B cell (primary cell): Measurements from ENCODE around the gene COG2. TPM values are rescaled to one million over a fixed set of nuclear protein-coding genes. Genes with fewer than 3 reads are reported as not detected.
"Not testable (repeated sequence)": the region's sequence is repeated elsewhere in the genome, so short reads cannot be mapped to it uniquely, and the experiment has no call there.

Experiments used
- ATAC-seq: fragments of 200-7000 bp; cut with Tn5 transposase; one replicate; pipeline ENCODE4 v1.10.0; 2021; ENCODE audit warnings: low read depth, mild to moderate bottlenecking, moderate number of reproducible peaks, moderate library complexity
- CTCF ChIA-PET: fragments of 350-600 bp; sonication (Branson Sonifier 250); formaldehyde crosslinking; loops from one replicate; lab custom pipeline; 2021; ENCODE audit warnings: antibody characterized with exemption, inconsistent platforms; lab: Charles Lee
- POLR2A ChIA-PET: fragments of 350-600 bp; sonication (Branson Sonifier 250); formaldehyde crosslinking; loops from one replicate; lab custom pipeline; 2021; ENCODE audit warnings: antibody characterized with exemption; lab: Charles Lee
- DNase-seq: peaks from one replicate; pipeline ENCODE4 v3.0.0; 2013
- H2AFZ ChIP-seq: 2 replicates; pipeline ENCODE4 v1.6.1; 2012; ENCODE audit warnings: mild to moderate bottlenecking, low read depth, low read length; ENCODE audit not compliant: insufficient read depth, poor library complexity, severe bottlenecking
- H3K27ac ChIP-seq, 2 donors: 1 replicate in 1 of 2; 2 replicates in 1 of 2; pipeline ENCODE4 v1.5.1; 2012 to 2013; ENCODE audit warnings: low read length in 2 of 2, mild to moderate bottlenecking in 2 of 2, moderate library complexity in 1 of 2
- H3K27me3 ChIP-seq, 4 experiments: fragments of 200-600 bp in 1 of 4; sonication (generic) in 1 of 4; replicated peaks in 1 of 4; 1 replicate in 2 of 4; 2 replicates in 2 of 4; pipeline versions ENCODE4 v1.6.1 to v1.7.0; 2013 to 2016; ENCODE audit warnings: low read length in 3 of 4, mild to moderate bottlenecking in 2 of 4, mixed read lengths in 1 of 4, moderate library complexity in 1 of 4; ENCODE audit not compliant: insufficient read depth in 4 of 4, control insufficient read depth in 3 of 4; ENCODE audit errors: control extremely low read depth in 1 of 4
- H3K36me3 ChIP-seq, 2 experiments: replicated peaks in 1 of 2; 1 replicate in 1 of 2; 2 replicates in 1 of 2; pipeline versions ENCODE4 v1.6.1 to v1.7.1; 2013; ENCODE audit warnings: low read length in 1 of 2; ENCODE audit not compliant: insufficient read depth in 2 of 2, control insufficient read depth in 1 of 2; ENCODE audit errors: control extremely low read depth in 1 of 2, extremely low read depth in 1 of 2
- H3K4me1 ChIP-seq, 2 donors: fragments of 200-600 bp in 1 of 2; sonication (generic) in 1 of 2; 1 replicate in 1 of 2; 2 replicates in 1 of 2; pipeline versions ENCODE4 v1.5.1 to v1.6.1; 2013 to 2017; ENCODE audit warnings: low read length in 2 of 2; ENCODE audit not compliant: control insufficient read depth in 2 of 2, insufficient read depth in 2 of 2
- H3K4me2 ChIP-seq: replicated peaks from 2 replicates; pipeline ENCODE3; 2012; ENCODE audit warnings: mild to moderate bottlenecking, low read depth, low read length; ENCODE audit not compliant: poor library complexity, severe bottlenecking
- H3K4me3 ChIP-seq, 5 experiments: fragments of 200-600 bp in 1 of 5; sonication (generic) in 1 of 5; 1 replicate in 3 of 5; 2 replicates in 2 of 5; pipeline versions ENCODE4 v1.5.1 to v1.7.0; 2011 to 2016; ENCODE audit warnings: low read length in 4 of 5, mild to moderate bottlenecking in 4 of 5, low read depth in 2 of 5, control low read depth in 1 of 5, moderate library complexity in 1 of 5; ENCODE audit not compliant: insufficient read depth in 1 of 5; ENCODE audit errors: control extremely low read depth in 1 of 5, extremely low read depth in 1 of 5
- H3K79me2 ChIP-seq: fragments of 200-600 bp; sonication (generic); one replicate; pipeline ENCODE4 v1.6.0; 2016; ENCODE audit warnings: low read length; ENCODE audit not compliant: control insufficient read depth, insufficient read depth
- H3K9ac ChIP-seq: fragments of 200-600 bp; sonication (generic); 2 replicates; pipeline ENCODE4 v1.6.1; 2017; ENCODE audit warnings: mild to moderate bottlenecking, low read length, moderate library complexity
- H3K9me3 ChIP-seq, 3 donors: one replicate each; pipeline versions ENCODE4 v1.6.1 to v1.7.1; 2013; ENCODE audit warnings: low read length in 2 of 3; ENCODE audit not compliant: control insufficient read depth in 2 of 3, insufficient read depth in 1 of 3; ENCODE audit errors: control extremely low read depth in 1 of 3
- H4K20me1 ChIP-seq: 2 replicates; pipeline ENCODE4 v1.6.0; 2012; ENCODE audit warnings: mild to moderate bottlenecking, low read length; ENCODE audit not compliant: insufficient read depth, control insufficient read depth, poor library complexity, severe bottlenecking
- H3K27ac Mint-ChIP-seq: one replicate; pipeline ENCODE4 v1.8.0; 2021; ENCODE audit warnings: mixed read lengths
- H3K27me3 Mint-ChIP-seq: one replicate; pipeline ENCODE4 v1.8.0; 2021; ENCODE audit warnings: mixed read lengths
- H3K4me1 Mint-ChIP-seq: one replicate; pipeline ENCODE4 v1.8.0; 2021; ENCODE audit warnings: mixed read lengths
- H3K4me3 Mint-ChIP-seq: one replicate; pipeline ENCODE4 v1.8.0; 2021; ENCODE audit warnings: mixed read lengths
- H3K9me3 Mint-ChIP-seq: one replicate; pipeline ENCODE4 v1.8.0; 2022; ENCODE audit warnings: mixed read lengths; ENCODE audit not compliant: insufficient read depth
- EZH2 ChIP-seq: IDR thresholded peaks from 2 replicates; pipeline ENCODE4 v1.6.1; 2012; ENCODE audit warnings: borderline replicate concordance, low read depth, mild to moderate bottlenecking, moderate library complexity, low read length; ENCODE audit not compliant: insufficient read depth, poor library complexity, severe bottlenecking
- WGBS: methylation state at CpG from one replicate; pipeline ENCODE4 v1.1.5; 2013; ENCODE audit warnings: missing lambda C conversion rate; ENCODE audit not compliant: insufficient coverage; 5-methylcytosine and 5-hydroxymethylcytosine counted together
- intact Hi-C: fragments of 100-400 bp; cut with micrococcal nuclease; formaldehyde crosslinking; loops from one replicate; pipeline ENCODE4 v1.10.0; 2022
- polyA plus RNA-seq: library from polyadenylated mRNA; depleted of rRNA; stranded (reverse); fragments of >200 nt; gene quantifications from 2 replicates; pipeline ENCODE4 v1.2.3, GENCODE V29; 2012
- total RNA-seq, 2 donors: library from RNA; stranded (reverse); fragments of 120-200 nt in 1 of 2; gene quantifications; 1 replicate in 1 of 2; 2 replicates in 1 of 2; pipeline versions ENCODE4 v1.2.3 to v1.2.4, GENCODE V29; 2013 to 2022
- TF ChIP-seq, protein P1 (sequence below): fragments of 200-600 bp; IDR thresholded peaks from one replicate; pipeline ENCODE4 v1.8.0; 2022; ENCODE audit warnings: antibody characterized with exemption, mild to moderate bottlenecking

The COG2 gene
- total and polyA plus RNA-seq, 2 donors (not counting 1 experiment from before 2014, with no cell fraction given), result 17.0 to 42.5 TPM

DNA sequence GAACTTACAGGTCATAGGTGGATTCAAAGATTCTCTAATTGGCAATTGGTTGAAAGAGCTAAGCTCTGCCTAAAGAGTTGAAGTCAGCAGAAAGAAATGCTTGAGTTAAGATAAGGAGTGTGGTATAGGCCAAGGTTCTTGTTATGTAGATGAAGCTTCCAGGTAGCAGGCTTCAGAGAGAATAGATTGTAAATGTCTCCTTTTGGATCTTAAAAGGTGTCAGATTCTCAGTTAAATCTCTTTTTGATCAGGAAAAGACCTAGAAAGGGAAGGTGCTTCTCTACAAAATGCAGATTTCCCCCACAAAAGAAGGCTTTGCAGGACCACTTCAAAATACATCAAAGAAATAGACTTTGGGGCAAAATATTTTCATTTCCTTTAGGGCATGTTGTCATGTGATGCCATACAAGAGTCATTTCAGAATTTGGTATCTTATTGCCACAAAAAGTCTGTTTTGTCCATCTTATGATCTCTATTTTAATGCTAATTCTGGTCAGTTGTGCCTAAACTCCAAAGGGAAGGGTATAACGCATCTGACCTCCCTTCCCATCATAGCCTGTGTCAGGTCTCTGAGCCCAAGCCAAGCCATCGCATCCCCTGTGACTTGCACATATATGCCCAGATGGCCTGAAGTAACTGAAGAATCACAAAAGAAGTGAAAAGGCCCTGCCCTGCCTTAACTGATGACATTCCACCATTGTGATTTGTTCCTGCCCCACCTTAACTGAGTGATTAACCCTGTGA lies 41.5 kb upstream of the COG2 start:
- H3K4me3 Mint-ChIP-seq, H4K20me1 ChIP-seq, POLR2A ChIA-PET, CTCF ChIA-PET, DNase-seq, H3K4me1 ChIP-seq, H3K9me3 ChIP-seq, H3K4me1 Mint-ChIP-seq, H3K27ac Mint-ChIP-seq, H3K79me2 ChIP-seq, H3K9ac ChIP-seq, ATAC-seq, H3K4me2 ChIP-seq, intact Hi-C loops, H3K4me3 ChIP-seq, H2AFZ ChIP-seq, H3K9me3 Mint-ChIP-seq, H3K36me3 ChIP-seq, H3K27ac ChIP-seq, H3K27me3 ChIP-seq: not testable (repeated sequence)
- H3K27me3 Mint-ChIP-seq, result peaks cover 25% of the 10 kb centered on the region
- no CpG with 5 or more reads among the region's 2 CpGs for WGBS

DNA sequence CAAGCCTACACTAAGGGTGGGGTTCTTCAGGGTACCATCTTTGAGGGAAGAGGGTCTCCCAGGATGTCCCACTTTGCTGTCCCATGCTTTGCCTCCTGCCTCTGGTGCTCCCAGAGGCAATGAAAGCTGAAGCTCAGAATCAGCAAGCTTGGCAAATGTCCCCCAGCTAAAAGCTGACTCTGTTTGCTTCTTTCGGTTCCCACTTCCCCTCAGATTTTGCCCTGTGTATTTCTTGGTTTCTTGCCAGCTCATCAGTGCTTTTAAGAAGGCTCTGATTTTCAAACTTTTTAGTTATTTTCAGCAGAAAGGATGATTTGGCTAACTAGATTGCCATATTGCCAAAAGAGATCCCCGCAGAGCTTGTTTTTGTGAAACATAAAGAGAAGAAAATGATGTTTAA lies 33.1 kb upstream of the COG2 start:
- intact Hi-C loops, result no loop called here
- Histone ChIP-seq H3K27me3 (peaks cover 0 to 8% (median 4%) of the 10 kb centered on the region in 4 experiments), H3K4me3 (no peak overlapping the region), H2AFZ (no peak overlapping the region), H3K36me3 (no peaks in the 10 kb centered on the region), H3K4me1 (no peaks in the 10 kb centered on the region), H3K79me2 (no peaks in the 10 kb centered on the region), H3K9ac (no peak overlapping the region), H3K9me3 (peaks cover 0 to 1% (median 0%) of the 10 kb centered on the region in 3 donors), H3K4me2 (no peak overlapping the region), H4K20me1 (no peaks in the 10 kb centered on the region), H3K27ac (no peak overlapping the region)
- Mint-ChIP-seq H3K4me3 (no peak overlapping the region), H3K27me3 (peaks cover 17% of the 10 kb centered on the region), H3K4me1 (no peaks in the 10 kb centered on the region), H3K27ac (no peak overlapping the region), H3K9me3 (no peaks in the 10 kb centered on the region)
- 59% methylated on average over 2 of the region's 2 CpGs for WGBS
- DNase-seq (no peak), ATAC-seq (no peak)
- ChIA-PET CTCF (no interaction called here), POLR2A (no interaction called here)
- no peak for TF ChIP-seq EZH2
- TF ChIP-seq, protein P1, sequence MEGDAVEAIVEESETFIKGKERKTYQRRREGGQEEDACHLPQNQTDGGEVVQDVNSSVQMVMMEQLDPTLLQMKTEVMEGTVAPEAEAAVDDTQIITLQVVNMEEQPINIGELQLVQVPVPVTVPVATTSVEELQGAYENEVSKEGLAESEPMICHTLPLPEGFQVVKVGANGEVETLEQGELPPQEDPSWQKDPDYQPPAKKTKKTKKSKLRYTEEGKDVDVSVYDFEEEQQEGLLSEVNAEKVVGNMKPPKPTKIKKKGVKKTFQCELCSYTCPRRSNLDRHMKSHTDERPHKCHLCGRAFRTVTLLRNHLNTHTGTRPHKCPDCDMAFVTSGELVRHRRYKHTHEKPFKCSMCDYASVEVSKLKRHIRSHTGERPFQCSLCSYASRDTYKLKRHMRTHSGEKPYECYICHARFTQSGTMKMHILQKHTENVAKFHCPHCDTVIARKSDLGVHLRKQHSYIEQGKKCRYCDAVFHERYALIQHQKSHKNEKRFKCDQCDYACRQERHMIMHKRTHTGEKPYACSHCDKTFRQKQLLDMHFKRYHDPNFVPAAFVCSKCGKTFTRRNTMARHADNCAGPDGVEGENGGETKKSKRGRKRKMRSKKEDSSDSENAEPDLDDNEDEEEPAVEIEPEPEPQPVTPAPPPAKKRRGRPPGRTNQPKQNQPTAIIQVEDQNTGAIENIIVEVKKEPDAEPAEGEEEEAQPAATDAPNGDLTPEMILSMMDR, result no peak
